ENCODE data around the gene C6orf89. TPM values are rescaled to one million over a fixed set of nuclear protein-coding genes. Genes with fewer than 3 reads are reported as not detected.

C6orf89 gene
- total and polyA plus RNA-seq, 2 of the 13 experiments (the other 11 are each of a cell fraction or from before 2014, with no cell fraction given) = 22.1 to 32.2 TPM

DNA sequence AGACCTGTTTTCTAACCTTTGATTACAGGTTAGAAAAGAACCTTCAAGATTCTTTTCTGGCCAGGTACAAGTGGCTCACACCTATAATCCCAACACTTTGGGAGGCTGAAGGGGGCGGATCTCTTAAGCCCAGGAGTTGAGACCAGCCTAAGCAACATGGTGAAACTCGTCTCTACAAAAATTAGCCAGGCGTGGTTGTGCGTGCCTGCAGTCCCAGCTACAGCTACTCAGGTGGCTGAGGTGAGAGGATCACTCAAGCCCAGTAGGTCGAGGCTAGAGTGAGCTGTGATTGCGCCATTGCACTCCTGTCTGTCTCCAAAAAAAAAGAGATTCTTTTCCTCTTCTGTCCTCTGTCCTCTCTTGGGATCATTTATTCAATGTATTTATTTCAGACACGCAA, 25.6 kb upstream of the C6orf89 start:
- intact Hi-C loops (cut with micrococcal nuclease; ENCODE audit: unreplicated experiment) = no loop called here
- ATAC-seq (no peak), FAIRE-seq (no peak), DNase-seq (ENCODE audit: low spot score) (no peak)
- ChIA-PET POLR2A (interaction anchor here (1.2 kb wide), 1 partner anchor 15 kb away, joined by 4 read pairs; the partner anchor contains the start of gene PPIL1), CTCF (ENCODE audit: low intra/inter-chr PET ratio, low total read pairs) (no interaction called here)
- Histone ChIP-seq H3K9me3 (ENCODE audit: low read length) (no peaks in the 10 kb centered on the region), H3K27ac (ENCODE audit: extremely low read length, insufficient read depth, low read length) (no peak overlapping the region), H3K79me2 (ENCODE audit: insufficient read depth, low read length) (peaks cover 43% of the 10 kb centered on the region), H3K27me3 (ENCODE audit: control insufficient read depth in 1 of 2, insufficient read depth in 2 of 2, low read length in 2 of 2) (no peaks in the 10 kb centered on the region), H3K4me2 (ENCODE audit: low read depth, low read length) (no peak overlapping the region), H3K4me1 (ENCODE audit: insufficient read depth, low read length) (peaks cover 11% of the 10 kb centered on the region), H4K20me1 (ENCODE audit: insufficient read depth, low read length) (no peaks in the 10 kb centered on the region), H2AFZ (ENCODE audit: low read length) (no peak overlapping the region), H3K4me3 (replicated peaks in 1 of 3; ENCODE audit: insufficient read depth in 1 of 3, low read depth in 2 of 3, low read length in 3 of 3) (no peak overlapping the region), H3K36me3 (replicated peaks in 1 of 2; ENCODE audit: control insufficient read depth in 1 of 2, insufficient read depth in 2 of 2, low read length in 2 of 2) (peaks cover 37 to 84% of the 10 kb centered on the region in 2 experiments), H3K9ac (ENCODE audit: insufficient read depth, low read depth, low read length) (no peak overlapping the region)
- WGBS (ENCODE audit: low lambda C conversion rate) = 94% methylated on average over 7 of the region's 7 CpGs
- BruUV-seq (replicated peaks) = no TSS peak
- in situ Hi-C loops (cut with HindIII; ENCODE audit: extremely low pct_ligation_motif_present, low pct_unique_long_range_greater_than_20kb) = no loop called here
- TF ChIP-seq ZNF337 (CRISPR knock-in tag; IDR thresholded peaks at IDR 0.05; ENCODE audit: borderline replicate concordance, low read depth) (no peak), ZNF33B (CRISPR knock-in tag; IDR thresholded peaks at IDR 0.05) (no peak), ZNF614 (CRISPR knock-in tag; IDR thresholded peaks at IDR 0.05; ENCODE audit: borderline replicate concordance) (no peak), ZBTB3 (CRISPR knock-in tag; IDR thresholded peaks at IDR 0.05; ENCODE audit: borderline replicate concordance, low read depth) (no peak), KAT2B (IDR thresholded peaks at IDR 0.05; ENCODE audit: borderline replicate concordance, low read depth, low read length) (no peak), ZNF234 (CRISPR knock-in tag; conservative IDR thresholded peaks at IDR 0.05) (no peak), TARDBP (CRISPR knock-in tag; IDR thresholded peaks at IDR 0.05) (no peak), SCMH1 (CRISPR knock-in tag; IDR thresholded peaks at IDR 0.05; ENCODE audit: borderline replicate concordance) (no peak), ZNF75D (CRISPR knock-in tag; IDR thresholded peaks at IDR 0.05; ENCODE audit: borderline replicate concordance) (no peak), ONECUT2 (CRISPR knock-in tag; IDR thresholded peaks at IDR 0.05) (no peak), RFXANK (CRISPR knock-in tag; IDR thresholded peaks at IDR 0.05) (no peak), ZNF790 (CRISPR knock-in tag; IDR thresholded peaks at IDR 0.05; ENCODE audit: borderline replicate concordance) (no peak), DMAP1 (CRISPR knock-in tag; IDR thresholded peaks at IDR 0.05) (no peak), CBX2 (IDR thresholded peaks at IDR 0.05; ENCODE audit: low read depth, low read length) (no peak), CBX2 (CRISPR knock-in tag; IDR thresholded peaks at IDR 0.05; ENCODE audit: low read depth) (no peak), RFX3 (CRISPR knock-in tag; IDR thresholded peaks at IDR 0.05) (no peak)
- TF ChIP-seq, protein P1, sequence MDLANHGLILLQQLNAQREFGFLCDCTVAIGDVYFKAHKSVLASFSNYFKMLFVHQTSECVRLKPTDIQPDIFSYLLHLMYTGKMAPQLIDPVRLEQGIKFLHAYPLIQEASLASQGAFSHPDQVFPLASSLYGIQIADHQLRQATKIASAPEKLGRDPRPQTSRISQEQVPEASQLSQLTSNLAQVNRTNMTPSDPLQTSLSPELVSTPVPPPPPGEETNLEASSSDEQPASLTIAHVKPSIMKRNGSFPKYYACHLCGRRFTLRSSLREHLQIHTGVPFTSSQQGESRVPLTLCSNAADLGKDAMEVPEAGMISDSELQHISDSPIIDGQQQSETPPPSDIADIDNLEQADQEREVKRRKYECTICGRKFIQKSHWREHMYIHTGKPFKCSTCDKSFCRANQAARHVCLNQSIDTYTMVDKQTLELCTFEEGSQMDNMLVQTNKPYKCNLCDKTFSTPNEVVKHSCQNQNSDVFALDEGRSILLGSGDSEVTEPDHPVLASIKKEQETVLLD (CRISPR knock-in tag; IDR thresholded peaks at IDR 0.05; ENCODE audit: low read depth) = no peak
- TF ChIP-seq, protein P2, sequence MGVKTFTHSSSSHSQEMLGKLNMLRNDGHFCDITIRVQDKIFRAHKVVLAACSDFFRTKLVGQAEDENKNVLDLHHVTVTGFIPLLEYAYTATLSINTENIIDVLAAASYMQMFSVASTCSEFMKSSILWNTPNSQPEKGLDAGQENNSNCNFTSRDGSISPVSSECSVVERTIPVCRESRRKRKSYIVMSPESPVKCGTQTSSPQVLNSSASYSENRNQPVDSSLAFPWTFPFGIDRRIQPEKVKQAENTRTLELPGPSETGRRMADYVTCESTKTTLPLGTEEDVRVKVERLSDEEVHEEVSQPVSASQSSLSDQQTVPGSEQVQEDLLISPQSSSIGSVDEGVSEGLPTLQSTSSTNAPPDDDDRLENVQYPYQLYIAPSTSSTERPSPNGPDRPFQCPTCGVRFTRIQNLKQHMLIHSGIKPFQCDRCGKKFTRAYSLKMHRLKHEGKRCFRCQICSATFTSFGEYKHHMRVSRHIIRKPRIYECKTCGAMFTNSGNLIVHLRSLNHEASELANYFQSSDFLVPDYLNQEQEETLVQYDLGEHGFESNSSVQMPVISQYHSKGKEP (CRISPR knock-in tag; IDR thresholded peaks at IDR 0.05) = no peak
- TF ChIP-seq, protein P3, sequence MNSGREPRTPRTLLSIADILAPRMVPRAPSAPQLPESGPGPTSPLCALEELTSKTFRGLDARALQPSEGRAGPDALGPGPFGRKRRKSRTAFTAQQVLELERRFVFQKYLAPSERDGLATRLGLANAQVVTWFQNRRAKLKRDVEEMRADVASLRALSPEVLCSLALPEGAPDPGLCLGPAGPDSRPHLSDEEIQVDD (CRISPR knock-in tag; IDR thresholded peaks at IDR 0.05; ENCODE audit: borderline replicate concordance) = no peak
- TF ChIP-seq, protein P4, sequence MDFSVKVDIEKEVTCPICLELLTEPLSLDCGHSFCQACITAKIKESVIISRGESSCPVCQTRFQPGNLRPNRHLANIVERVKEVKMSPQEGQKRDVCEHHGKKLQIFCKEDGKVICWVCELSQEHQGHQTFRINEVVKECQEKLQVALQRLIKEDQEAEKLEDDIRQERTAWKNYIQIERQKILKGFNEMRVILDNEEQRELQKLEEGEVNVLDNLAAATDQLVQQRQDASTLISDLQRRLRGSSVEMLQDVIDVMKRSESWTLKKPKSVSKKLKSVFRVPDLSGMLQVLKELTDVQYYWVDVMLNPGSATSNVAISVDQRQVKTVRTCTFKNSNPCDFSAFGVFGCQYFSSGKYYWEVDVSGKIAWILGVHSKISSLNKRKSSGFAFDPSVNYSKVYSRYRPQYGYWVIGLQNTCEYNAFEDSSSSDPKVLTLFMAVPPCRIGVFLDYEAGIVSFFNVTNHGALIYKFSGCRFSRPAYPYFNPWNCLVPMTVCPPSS (IDR thresholded peaks at IDR 0.05) = no peak

Data from HepG2 (cell line).